HG03159 (cell line): ENCODE measurements around the gene IL17F.

Experiments used
- ATAC-seq: cut with Tn5 transposase; IDR thresholded peaks from one replicate; pipeline ENCODE4 v1.9.1; 2021; ENCODE audit warnings: mild to moderate bottlenecking, moderate library complexity; ENCODE audit not compliant: unreplicated experiment

Gene IL17F

DNA sequence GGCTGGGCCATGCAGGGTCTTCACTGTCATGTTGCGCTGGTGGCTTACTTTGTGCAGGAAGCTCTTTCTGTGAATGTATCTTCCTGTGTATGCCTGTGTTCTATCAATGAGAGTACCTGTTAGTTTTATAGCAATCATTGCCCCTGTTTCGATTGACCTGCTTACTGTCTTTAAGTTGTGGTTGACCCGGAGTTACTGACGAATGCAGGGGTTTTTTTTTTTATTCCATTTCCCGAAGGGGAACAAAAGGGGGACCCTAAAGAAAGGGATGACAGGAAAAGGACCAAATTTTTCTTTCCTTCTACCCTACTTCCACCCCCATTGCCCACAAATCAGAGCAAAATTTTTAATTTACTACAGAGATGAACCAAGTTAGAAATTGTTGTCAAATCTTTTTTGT is at the start of gene IL17F:
IL17F (minus strand) TSS at position 101 of the 400 bp plus-strand sequence; CDS start at position 30, 71 bp downstream.
- ATAC-seq, result no peak

DNA sequence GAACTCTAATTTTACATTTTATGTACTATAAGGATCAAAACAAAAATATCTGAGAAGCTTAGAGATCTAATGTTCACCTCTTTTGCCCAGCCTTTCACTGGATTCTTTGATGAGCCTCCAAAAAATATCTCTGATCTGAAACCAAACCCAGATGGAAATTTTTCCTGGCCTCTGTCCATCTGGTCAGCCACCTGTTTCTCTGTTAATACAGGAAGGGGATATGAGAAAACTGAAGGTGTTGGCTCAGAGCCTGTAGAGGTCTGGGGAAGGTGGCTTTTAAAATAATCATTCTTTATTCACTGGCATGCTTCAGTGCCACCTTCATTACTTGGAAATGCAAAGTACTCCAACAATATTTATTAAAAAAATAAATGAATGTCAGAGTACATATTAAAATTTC is 48.8 kb upstream of the IL17F start:
- ATAC-seq, result no peak

DNA sequence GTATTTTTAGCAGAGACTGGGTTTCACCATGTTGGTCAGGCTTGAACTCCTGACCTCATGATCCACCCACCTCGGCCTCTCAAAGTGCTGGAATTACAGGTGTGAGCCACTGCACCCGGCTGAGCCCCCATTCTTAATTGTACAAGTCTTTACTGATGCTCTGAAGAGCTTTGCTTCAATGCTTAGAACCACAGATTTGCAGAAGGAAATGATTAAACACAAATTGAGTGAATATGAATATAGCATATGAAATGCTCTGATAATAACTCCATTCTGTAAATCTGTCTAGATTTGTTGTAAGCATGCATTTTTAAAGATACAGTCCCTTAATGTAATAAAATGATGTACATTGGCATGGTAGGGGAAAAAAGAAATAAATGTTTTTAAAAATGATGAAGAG is 44.5 kb upstream of the IL17F start:
- ATAC-seq, result no peak

DNA sequence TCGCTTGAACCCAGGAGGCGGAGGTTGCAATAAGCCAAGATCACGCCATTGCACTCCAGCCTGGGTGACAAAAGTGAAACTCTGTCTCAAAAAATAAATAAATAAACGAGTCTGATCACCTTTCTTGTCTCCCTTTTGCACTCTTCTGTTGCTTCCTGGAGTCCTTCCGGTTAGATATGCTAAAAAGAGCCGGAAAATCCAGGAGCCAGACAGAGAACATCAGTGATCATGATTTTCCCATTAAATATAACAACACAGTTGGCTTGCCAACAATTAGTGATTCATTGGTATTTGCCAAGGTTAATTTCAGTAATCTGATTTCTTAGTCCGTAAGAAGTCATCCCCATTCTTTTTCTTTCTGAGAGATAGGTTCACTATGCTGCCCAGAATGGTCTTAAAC is 43.9 kb upstream of the IL17F start:
- no peak for ATAC-seq

DNA sequence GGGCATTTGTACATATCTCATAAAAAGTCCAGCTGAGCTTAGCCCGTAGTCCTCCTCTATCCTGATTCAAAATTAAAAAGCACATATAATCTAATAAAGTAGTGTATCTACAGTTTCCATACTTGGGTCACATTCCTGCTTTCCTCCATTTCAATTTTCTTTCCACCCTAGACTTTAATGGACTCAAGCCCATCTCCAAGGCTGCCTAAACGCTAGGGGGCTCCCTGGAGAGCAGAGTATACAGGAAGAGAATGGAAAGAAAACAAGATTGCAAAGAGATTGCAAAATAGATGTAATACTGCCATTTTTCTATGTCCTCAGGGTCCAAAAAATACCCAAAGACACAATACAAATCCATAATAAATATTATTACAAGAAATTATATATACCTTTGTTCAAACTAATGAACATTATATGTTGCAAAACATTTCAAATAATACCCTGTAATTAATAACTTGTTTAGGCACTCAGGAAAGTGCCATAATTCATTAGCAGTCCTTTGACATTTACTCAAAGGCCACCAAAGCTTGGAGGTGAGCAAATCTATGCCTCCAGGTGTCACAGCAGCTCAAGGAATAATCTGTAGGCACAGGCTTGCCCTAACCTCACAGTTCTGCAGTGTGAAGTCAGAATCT is 42.6 kb upstream of the IL17F start:
- no peak for ATAC-seq

DNA sequence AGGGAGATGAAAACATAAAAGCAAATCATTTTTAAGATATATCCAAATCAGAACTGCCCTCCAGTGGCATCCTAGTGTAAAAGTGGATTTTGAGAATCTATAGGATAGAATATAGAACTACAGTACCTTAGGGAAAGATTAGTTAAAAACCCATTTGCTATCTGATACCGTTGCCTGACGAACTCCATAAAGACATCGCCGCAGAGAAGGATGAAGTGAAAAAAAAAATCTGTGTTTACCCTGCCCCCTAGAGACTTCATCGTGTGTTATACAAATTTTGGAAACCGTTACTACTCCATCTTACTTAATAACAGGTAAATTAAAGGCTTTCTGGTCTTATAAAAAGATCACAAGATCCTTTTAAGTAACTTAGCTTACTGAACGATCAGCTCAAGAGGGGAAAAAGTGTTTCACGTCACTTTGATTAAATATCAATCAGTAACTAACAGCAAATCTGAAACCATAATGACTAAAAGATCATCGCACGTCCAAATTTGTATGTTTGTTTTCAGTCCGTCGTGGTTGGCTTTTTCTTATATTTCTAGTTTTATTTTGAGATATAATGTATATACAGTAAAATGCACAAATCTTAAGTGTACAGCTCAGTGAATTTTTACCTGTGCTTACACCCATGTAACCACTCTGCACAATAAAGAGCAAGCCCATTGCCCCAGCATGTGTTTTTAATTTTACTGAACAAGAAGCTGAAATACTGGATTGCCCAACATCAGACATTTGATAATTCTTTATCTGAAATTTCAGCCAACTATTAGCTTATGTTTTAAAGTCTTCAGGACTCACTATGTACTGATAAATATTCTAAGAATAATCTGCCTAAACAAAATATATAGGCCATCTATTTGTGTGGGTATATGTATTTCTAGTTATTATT is 41.1 kb upstream of the IL17F start:
- ATAC-seq, result no peak

DNA sequence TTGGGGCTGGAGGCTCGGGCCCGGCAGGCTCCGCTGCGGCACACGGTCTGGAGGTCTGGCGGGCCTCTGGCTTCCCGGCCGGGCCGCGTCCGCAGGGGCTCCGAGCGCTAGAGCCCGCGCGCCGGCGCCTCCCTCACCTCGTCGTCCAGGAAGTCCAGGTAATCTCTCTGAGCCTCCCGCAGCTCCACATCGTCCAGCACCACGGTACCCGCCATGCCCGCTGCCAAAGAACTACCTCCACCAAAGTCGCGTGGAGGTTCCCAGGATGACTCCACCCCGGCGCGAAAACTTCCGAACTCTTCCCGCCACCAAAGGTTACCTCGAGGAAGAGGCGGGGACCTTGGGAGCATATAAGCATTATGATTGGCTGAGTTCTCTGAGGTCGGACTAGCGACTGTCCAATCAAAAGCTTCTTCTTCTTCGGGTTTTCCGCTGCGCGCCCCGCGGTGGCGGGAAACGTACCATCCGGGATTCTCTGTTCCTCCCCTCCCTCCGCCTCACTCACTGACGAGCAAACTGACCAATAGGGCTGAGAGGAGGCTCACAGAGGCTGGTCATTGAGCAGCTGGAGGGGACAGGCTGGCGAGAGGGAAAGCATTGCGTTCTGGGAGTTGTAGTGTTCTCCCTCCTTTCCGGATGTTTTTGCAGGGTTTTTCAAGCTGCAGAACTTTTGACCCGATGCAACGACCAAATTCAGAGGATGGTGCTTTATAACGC is 40.3 kb upstream of the IL17F start, which contains the start of gene MCM3:
MCM3 (minus strand) TSS at position 283 of the 717 bp plus-strand sequence; CDS start at position 215, 68 bp downstream.
- ATAC-seq, result peak; percentile 98

DNA sequence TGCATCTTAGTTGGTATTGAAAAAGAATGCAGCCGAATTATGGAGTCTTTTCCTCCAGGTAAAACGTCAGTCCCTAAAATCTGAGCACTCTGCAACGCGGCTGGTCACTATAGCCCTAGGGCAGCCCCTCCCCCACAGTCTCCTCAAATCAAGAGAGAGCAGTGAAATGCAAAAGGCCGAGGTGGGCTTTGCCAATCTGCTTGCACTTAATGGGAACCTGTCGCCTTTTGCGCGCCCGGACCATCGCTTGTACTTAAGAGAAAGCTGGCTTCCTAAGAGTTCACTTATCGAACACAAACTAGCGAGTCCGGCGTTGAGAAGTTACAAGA is 39.8 kb upstream of the IL17F start:
- peak; percentile 3 for ATAC-seq

DNA sequence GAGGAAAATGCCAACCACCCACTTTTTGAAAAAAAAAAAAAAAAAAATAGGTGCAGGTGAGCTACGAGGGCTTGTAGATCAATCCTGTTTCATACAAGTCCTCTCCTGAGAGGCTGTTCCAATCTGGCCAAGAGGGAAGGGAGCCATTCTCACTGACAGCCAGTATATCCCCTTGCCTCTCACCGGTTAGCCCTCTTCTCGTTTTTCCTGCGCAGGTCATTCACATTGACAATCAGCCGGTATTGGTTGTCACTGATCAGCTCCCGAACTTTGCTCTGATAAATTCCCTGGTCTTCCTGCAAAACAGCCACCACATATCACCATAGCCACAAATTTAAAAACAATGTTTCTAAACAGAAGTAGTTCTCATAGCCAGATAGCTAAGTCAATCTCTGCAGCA is 38.8 kb upstream of the IL17F start:
- ATAC-seq, result no peak

DNA sequence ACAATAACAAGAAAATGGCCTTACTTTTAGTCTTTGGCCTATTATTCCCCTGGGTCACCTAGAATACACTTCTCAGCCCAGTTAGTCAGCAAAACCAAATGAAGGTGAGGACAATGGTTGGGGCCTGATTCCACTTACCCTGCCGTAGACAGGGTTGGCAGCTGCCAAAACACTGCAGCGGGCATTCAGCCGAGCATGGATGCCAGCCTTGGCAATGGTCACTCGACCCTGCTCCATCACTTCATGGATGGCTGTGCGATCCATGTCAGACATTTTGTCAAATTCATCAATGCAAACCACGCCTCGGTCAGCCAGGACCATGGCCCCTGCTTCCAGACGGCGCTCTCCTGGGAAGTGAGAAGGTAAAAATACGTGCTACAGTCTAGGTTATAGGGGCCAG is 31.8 kb upstream of the IL17F start:
- ATAC-seq, result no peak

DNA sequence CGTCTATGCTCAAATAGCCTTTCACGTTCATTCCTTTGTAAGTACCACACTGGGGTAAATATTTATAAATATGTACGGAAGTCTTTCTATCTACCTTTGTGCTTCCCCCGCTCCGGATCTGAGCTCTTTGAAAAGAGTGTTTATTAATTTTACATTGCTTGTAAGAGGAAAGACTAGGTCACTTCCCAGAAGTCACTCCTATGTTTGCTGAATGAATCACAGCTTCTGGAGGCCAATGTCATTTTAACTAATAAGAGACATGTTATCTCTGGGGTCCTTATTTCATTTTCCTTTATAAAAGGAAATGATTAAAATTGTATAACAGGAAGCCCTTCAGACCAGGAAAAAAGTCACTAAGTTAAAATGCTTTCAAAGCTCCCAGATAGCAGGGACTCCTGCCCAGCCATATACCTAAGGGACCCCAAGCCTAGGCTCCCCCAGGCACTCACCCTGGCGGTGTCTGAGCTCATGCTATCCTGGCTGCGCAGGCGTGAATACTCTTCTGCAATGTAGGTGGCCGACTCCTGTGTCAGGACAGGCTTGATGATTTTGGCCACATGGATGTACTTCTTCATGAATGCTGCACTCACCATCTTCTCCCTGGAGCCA is 27.7 kb upstream of the IL17F start:
- ATAC-seq, result no peak

DNA sequence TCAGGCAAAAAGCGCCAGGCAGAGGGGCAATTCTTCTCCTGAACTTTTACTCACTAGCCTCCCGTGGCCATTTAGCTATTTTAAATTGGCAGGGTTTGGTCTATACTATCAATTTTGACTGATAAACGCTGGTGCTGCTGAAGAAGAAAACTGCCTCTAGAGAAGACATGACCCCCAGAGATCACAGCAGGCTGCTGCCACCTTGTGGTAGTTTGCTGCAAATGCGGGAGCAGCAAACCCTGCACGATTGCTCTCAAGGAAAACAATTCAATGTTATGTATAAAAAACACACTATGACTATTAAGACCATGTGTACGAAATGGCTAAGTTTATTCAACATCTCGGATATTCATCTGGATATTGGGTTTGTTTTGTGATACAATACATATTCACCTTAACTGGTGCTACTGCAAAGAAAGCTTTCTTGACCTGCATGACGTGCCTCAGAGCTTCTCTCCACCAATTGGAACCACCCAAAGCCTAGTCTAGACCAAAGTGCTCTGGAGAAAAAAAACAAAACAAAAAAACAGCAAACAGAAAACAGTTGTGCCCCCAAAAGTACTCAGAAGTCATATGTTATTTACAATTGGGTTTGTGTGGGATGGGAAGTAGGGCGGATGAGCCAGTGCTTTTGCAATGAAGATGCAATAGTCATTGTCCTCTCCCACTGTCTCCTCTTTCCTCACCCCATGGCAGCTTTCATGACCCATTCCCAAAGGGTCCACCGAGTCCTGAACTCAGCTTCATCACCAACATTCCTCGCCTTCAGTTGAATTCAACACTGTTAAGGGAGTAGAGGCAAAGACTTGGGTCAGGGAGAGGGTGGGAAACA is 19.6 kb upstream of the IL17F start:
- ATAC-seq, result peak; percentile 82

DNA sequence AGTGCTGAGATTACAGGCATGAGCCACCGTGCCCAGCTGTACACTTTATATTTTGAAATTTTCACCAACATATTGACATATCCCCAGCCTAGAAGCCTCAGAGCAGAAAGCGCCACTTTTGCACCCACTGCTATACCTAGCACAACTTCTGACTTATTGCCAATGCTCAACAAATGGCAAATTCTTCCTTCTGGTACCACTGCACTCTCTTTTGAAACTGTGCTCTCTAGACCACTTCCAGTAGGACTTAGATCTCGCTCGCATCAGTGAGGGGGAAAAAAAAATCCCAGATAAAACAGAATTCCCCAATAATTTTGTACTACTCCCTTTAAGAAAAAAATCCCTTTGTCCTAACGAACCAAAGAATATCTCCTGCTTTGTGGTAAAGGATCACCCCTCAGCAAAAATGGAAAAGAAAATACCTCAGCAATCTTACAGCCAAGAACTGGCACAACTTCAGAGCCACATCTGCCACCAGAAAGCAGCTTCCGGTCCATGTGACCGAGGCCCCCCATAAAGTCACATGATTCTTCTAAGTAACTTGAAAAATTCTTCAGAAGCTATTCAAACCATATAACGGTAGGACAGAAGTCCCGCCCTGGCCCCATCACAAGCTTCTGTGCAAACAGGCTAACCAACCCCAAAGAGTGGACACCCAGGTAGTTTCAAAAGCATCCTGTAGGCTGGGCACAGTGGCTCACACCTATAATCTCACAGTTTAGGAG is 18.5 kb upstream of the IL17F start:
- ATAC-seq, result no peak

DNA sequence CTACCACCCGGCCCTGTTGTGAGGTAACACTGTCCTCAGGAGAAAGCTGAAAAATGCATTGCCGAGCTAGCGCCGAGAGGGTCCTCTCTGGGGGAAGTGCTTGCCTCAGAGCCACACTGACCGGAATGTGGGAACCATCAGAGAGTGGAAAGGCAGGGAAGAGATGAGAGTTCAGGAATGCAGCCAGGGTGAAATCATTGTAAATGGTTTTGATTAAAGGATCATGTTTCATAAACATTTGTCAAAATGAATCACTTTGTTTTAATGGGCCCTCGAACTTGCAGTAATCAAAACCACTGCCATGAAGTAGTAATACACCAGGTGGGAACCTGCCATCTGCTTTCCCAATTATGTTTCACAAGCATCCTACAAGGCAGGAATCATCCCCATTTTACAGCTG is 16.9 kb upstream of the IL17F start:
- ATAC-seq, result no peak

DNA sequence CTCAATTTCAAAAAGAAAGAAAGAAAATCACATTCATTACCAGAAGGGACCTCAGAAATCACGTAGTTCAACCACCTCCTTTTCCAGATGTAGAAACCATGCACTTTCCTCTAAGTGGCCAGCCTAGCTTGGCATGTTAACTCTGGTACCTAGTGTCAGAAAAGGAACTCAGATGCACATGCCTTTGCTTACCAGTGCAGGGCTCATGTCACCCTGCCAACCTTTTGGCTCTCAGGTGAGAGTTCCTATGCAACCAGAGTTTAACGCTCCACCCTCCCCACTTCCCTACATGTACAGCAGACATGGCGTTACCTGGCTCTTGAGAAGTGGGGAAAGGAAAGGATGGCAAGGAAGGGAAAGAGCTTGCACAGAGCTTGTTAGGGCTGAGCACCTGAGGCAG is 16.3 kb upstream of the IL17F start:
- no peak for ATAC-seq

DNA sequence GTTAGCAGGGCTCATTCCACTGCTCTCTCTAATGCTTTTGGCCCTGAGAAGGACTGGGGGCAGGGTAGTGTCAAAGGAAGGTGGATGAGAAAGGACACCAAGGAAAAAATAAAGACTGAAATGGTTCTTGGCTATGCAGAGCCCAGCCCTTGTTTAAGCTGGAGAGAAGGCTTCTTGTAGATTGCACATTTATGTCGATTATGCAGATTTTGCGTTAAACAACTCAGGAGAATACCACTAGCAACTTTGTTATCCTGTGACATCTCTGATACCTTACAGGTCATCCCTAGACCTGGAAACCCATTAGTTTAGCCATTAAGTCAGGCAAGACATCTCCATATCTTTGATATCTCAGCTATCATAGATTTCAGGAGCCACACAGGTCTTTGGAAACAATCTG is 11.1 kb upstream of the IL17F start:
- ATAC-seq, result no peak

DNA sequence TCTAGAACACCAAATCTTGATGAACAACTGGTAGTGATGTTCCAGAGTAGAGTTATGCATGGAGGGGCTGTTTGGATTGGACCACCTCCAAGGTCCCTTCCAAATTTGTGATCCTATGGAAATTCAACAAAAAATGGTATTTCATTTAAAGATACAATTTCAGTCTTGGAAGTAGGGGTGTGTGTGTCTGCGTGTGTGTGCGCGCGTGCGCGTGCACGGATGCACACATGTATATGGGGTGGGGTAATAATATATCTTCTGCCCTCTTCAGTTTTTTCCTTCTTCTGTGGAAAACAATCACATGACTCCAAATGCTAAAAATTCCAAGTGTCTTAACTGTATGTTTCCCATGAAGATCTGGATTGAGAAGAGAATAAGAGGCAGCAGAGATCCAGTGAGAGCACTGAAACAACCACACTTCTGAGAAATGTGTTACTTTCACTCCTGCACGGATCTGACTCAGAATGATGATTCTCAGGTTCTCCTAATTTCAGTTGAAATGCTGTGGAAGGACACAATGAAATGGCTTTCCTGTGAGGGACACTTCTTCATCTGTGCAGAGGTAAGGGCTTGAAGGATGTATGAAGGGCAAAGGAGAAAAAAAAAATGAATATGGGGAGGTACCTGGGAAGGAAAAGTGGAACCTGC is 10.6 kb upstream of the IL17F start:
- ATAC-seq, result no peak

DNA sequence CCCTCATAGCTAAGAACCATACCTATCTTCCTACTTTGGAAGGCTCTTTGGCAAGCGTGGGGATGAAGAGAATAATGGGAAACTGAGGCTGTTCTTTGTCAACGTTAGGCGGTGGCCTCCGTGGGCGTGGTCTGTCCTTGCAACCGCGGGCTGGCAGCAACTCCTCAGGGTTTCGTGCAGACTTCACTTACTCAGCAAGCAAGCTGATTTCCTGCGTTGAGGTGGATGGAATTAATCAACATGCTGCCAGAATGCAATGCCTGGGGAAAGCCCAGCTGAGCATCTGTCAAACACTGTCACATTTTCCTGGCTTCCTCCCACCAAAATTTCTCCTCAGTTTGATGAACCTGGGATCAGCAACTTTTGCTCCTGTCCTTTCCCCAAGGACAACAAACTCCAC is 9.2 kb upstream of the IL17F start:
- ATAC-seq, result no peak

DNA sequence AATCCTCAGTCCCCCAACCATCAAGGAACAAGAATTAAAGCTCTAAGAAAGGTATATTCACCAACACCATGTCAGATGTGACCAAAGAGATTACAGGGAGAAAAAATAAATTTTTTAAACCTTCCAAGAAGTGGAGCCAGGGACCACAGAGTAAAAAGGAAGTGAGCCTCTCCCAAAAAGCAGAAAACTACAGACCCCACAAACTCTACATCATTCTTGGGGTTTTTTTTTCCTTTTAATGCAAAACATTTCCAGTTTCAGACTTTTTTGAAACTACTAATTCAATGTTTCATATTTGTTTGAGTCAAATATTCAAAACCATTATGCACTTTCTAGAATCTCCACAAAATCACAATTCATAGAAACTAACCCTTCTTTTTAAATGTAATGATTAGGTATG is 6.8 kb upstream of the IL17F start:
- ATAC-seq, result no peak
